Measurements from ENCODE around the gene EDEM1. TPM values are rescaled to one million over a fixed set of nuclear protein-coding genes. Genes with fewer than 3 reads are reported as not detected.
"Not testable (repeated sequence)": the region's sequence is repeated elsewhere in the genome, so short reads cannot be mapped to it uniquely, and the experiment has no call there.

EDEM1 gene
- total RNA-seq = 100 to 1,000 TPM; 181 to 200 TPM

DNA sequence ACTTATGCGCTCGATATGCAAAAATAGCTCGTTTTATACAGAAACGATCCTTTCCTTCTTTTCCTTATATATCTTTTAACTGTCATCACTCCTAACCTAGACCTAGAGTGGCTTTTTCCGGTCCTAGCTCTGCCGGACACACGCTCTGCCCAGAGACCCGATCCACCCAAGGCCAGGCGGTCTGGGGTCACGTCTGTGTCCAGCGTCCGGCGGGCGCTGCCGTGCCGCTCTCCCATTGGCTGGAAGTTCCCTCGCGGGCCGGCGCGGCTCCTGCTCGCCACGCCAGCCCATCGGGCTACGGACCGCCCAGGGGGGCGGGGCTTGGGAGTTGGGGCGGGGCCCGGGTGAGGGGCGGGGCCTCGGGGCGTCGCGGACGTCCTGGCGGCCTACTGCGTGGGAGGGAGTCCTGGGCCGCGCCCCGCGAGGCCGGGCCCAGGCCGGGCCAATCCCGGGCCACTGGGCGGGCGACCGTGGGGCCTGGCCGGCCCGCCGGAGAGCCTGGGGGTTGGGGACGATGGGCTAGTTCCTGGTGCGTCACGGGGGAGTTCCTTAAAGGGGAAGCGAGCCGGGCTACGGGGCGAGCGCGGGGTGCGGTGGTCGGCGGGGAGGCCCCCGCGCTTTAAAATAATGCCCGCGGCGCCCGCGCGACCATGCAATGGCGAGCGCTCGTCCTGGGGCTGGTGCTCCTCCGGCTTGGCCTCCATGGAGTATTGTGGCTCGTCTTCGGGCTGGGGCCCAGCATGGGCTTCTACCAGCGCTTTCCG is at the start of gene EDEM1:
EDEM1 (plus strand) TSS at position 552 of the 764 bp plus-strand sequence; CDS start at position 651, 99 bp downstream.
- H3K36me3 Mint-ChIP-seq = peaks cover 31 to 42% of the 10 kb centered on the region in 2 donors
- peak; percentile 87 to 89 for ATAC-seq
- H3K27ac Mint-ChIP-seq = peak within 1 kb of the TSS; percentile 99
- peak; percentile 97 to 99 for DNase-seq (ENCODE audit: low spot score in 2 of 2)
- no peaks in the 10 kb centered on the region for H3K9me3 Mint-ChIP-seq

DNA sequence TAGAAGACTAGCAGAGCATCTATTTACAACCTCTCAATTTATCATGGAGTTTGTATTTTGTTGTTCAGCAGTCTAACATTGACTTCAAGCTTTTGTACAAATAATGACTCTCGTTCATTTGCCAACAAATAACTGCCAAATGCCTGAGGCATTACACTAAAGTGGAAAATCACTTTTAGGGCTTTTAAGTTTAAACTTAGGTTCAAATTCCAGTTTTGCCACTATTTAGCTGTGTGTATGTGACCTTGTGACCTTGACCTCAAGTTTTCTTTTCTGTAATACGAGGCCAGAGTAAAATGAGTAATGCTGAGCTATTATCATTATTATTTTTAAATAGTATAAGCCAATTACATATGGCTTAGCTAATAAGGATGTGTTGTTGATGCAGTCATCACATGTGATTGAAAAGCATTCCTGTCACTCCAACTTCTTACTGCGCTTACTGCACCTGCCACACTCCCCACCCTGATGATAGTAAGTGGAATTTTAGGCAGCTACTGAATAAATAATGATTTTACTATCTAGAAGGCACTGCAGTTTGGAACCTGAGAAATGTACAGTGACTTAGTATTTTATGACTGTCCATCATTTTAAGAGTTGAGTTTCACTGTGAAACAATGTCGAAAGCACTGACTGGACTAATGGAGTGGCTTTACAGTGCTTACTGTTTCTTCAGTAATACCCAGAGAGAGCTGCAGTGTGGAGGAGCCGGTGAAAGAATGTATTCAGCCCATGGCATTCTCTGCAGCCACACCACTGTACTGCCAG is 49.1 kb upstream of the EDEM1 start:
- Mint-ChIP-seq H3K9me3 (no peaks in the 10 kb centered on the region), H3K36me3 (peaks cover 0 to 16% of the 10 kb centered on the region in 2 donors), H3K27ac (peak overlapping the region in 1 of 2 donors; percentile 90)
- no peak for DNase-seq (ENCODE audit: low spot score in 2 of 2)
- no peak for ATAC-seq

DNA sequence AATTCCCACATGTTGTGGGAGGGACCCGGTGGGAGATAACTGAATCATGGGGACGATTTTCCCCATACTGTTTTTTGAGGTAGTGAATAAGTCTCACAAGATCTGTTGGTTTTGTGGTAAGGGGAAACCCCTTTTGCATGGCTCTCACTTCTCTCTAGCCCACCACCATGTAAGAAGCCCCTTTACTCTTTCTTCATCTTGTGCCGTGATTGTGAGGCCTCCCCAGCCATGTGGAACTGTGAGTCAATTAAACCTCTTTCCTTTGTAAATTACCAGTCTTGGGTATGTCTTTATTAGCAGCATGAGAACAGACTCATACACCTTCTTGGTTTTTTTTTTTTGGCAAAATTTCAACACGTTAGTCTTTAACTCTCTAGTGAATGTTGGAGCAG is 47.3 kb upstream of the EDEM1 start:
- Mint-ChIP-seq H3K36me3 (peaks cover 9 to 30% of the 10 kb centered on the region in 2 donors), H3K27ac (peak overlapping the region; percentile 2 to 74), H3K9me3 (no peaks in the 10 kb centered on the region)
- ATAC-seq = peak in 1 of 2 donors; percentile 54
- no peak for DNase-seq (ENCODE audit: low spot score in 2 of 2)

DNA sequence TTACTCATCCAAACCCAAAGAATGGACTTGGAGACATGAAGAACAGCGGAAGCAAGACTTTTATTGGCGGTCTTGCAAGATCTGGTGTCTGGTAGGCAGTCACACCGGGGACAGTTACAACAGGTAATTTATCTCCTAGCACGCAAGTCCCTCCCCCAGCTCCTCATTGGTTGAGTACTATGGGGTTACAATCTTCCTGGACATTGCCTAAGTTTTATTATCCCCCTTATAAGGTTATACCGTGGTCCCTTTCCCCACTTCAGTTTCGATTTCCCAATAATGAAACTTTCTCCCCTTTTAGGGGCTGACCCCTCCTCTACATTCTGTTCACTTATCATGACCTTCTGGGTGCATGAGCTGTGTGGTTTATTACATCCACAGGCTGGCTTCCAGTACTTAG is 46.7 kb upstream of the EDEM1 start:
- Mint-ChIP-seq H3K27ac (peak overlapping the region in 1 of 2 donors; percentile 74), H3K36me3 (peaks cover 11 to 36% of the 10 kb centered on the region in 2 donors), H3K9me3 (peaks cover 2% of the 10 kb centered on the region in 2 donors)
- ATAC-seq (peak in 1 of 2 donors; percentile 17), DNase-seq (ENCODE audit: low spot score in 2 of 2) (no peak)

DNA sequence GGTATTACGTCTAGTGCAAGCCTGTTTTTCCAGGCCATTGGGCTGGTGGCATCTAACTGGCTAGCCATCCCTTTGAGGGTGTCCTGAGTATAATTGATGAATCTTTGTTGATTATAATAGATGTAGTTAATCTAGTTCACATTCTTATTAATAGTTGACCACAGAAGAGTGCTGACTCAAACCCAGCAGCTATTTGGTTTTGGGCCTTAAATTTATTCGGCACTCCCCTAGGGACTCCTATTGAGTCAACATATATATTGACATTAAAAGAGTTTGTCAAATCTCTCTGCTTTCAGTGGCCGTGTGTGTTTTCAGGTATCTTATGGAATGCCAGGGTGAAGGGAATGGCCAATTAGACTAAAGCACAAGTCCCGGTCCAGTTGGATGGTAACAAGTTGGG is 45.7 kb upstream of the EDEM1 start:
- peaks cover 4 to 9% of the 10 kb centered on the region in 2 donors for H3K9me3 Mint-ChIP-seq
- H3K36me3 Mint-ChIP-seq = peaks cover 17 to 45% of the 10 kb centered on the region in 2 donors
- DNase-seq (ENCODE audit: low spot score in 2 of 2) (no peak), ATAC-seq (no peak)
- no peak overlapping the region for H3K27ac Mint-ChIP-seq

DNA sequence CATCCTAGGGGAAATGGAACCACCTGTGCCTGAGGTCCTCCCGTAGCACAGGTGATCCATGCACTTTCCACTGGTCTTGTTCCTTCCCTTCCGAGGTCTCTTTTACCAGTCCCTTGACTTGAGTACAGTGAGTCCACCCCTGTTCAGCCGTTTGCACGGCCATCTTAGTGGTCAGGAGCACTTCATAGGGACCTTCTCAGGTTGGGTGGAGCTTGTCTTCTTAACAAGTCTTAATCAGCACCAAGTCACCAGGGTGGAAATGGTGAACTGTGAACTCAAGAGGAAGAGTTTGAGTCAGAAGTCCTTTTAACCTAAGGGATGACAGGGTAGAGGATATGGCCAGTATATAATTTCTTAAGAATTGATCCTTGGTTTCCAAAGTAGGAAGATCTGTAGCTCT is 44.0 kb upstream of the EDEM1 start:
- ATAC-seq (peak in 1 of 2 donors; percentile 74), DNase-seq (ENCODE audit: low spot score in 2 of 2) (no peak)
- Mint-ChIP-seq H3K27ac (peak overlapping the region in 1 of 2 donors; percentile 8), H3K36me3 (peaks cover 29 to 62% of the 10 kb centered on the region in 2 donors), H3K9me3 (peaks cover 7 to 19% of the 10 kb centered on the region in 2 donors)

DNA sequence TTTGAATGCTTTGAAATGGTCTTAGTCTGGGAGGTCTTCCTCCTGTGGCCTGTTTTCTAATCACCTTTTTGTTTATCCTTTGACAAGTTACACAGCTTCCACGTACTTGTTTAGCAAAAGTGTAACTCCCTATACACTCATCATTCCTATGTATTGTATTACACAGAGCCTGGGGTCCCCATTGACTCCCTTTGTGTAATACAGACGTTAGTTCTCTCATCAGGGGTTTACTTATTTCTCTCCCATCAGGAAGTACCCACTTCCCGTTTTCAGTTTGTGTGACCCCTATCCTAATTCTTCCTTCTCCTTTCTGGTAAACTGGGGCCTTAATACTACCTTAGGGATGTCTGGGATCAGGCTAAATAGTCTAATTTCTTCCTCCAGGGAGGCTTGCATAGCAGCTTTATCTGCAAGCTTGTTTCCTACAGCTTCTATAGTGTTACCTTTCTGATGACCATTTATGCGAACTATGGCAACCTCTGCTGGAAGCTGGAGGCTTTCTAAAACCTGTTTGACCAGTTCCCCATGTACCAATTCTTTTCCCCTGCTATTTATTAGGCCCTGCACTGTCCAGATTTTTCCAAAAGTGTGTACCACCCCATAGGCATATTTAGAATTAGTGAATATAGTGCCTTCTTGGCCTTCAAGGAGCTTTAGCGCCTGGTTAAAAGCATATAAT is 43.1 kb upstream of the EDEM1 start:
- H3K27ac Mint-ChIP-seq = no peak overlapping the region

DNA sequence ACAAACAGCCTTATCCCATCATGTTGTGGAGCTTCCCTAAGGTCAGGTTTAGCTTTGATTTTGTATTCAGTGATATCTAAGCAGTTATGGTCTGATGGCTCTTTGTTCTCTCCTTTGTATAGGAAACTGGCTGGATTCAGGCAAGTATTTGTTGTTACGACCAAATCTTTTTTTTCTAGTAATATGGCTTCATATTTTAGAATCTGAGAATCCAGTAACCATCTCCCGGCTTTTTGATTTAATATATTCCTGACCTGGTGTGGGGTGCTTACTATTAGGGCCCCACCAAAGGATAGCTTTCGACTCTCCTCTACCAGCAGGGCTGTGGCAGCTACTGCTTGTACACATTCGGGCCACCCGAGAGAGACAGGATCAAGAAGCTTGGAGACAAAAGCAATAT is 42.4 kb upstream of the EDEM1 start:
- DNase-seq (ENCODE audit: low spot score in 2 of 2) = no peak
- no peak for ATAC-seq
- H3K27ac Mint-ChIP-seq = no peak overlapping the region
- H3K9me3 Mint-ChIP-seq = peaks cover 7 to 24% of the 10 kb centered on the region in 2 donors
- peaks cover 29 to 74% of the 10 kb centered on the region in 2 donors for H3K36me3 Mint-ChIP-seq

More for the DNA sequence above, 43.1 kb upstream of the EDEM1 start:
- Mint-ChIP-seq H3K9me3 (peaks cover 7 to 19% of the 10 kb centered on the region in 2 donors), H3K36me3 (peaks cover 29 to 70% of the 10 kb centered on the region in 2 donors)
- no peak for DNase-seq (ENCODE audit: low spot score in 2 of 2)
- ATAC-seq = no peak

DNA sequence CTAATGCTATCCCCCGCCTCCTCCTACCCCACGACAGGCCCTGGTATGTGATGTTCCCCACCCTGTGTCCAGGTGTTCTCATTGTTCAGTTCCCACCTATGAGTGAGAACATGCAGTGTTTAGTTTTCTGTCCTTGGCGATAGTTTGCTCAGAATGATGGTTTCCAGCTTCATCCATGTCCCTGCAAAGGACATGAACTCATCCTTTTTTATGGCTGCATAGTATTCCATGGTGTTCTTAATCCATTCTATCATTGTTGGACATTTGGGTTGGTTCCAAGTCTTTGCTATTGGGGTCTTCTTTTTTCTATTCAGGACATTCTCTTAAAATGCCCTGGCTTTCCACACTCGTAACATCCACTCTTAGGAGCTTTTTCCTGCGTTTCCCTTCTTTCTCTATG is 40.4 kb upstream of the EDEM1 start:
- H3K36me3 Mint-ChIP-seq = peaks cover 29 to 63% of the 10 kb centered on the region in 2 donors
- H3K9me3 Mint-ChIP-seq = peaks cover 7 to 24% of the 10 kb centered on the region in 2 donors
- H3K27ac Mint-ChIP-seq; DNase-seq (ENCODE audit: low spot score in 2 of 2); ATAC-seq: not testable (repeated sequence)

DNA sequence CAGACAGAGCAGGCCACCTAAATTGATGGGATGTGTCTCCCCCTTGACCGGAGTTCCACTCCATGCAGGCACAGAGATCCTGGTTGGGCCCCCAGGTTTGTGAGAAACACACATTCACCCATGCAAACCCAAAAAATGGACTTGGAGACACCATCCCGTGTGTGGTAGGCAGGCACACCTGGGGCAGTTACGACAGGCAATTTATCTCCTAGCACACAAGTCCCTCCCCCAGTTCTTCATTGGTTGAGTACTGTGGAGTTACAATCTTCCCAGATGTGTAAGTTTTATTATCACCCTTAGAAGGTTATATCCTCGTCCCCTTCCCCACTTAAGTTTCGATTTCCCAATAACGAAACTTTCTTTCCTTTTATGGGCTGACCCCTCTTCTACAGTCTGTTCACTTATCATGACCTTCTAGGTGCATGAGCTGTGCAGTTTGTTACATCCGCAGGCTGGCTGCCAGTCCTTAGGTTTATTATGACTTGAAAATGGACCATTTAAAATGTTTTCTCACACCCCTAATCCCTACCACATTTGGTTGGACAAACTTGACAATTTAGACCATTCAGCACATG is 38.1 kb upstream of the EDEM1 start:
- Mint-ChIP-seq H3K27ac (peak overlapping the region in 1 of 2 donors; percentile 40), H3K9me3 (peaks cover 7 to 24% of the 10 kb centered on the region in 2 donors), H3K36me3 (peaks cover 24 to 65% of the 10 kb centered on the region in 2 donors)
- ATAC-seq = no peak
- no peak for DNase-seq (ENCODE audit: low spot score in 2 of 2)

DNA sequence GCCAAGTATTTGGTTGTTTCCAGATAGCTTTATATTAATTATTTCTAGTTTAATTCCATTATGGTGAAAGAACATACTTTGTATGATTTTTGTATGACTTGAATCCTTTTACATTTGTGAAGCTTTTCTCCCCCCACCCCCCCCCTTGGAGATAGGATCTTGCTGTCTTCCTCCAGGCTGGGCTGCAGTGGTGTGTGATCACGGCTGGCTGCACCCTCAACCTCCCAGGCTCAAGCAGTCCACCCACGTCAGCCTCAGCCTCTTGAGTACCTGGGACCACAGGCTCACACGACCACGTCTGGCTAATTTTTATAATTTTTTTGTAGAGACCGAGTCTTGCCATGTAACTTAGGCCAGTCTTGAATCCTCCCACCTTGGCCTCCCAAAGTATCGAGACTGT is 35.9 kb upstream of the EDEM1 start:
- no peak for DNase-seq (ENCODE audit: low spot score in 2 of 2)
- H3K36me3 Mint-ChIP-seq = peaks cover 13 to 48% of the 10 kb centered on the region in 2 donors

DNA sequence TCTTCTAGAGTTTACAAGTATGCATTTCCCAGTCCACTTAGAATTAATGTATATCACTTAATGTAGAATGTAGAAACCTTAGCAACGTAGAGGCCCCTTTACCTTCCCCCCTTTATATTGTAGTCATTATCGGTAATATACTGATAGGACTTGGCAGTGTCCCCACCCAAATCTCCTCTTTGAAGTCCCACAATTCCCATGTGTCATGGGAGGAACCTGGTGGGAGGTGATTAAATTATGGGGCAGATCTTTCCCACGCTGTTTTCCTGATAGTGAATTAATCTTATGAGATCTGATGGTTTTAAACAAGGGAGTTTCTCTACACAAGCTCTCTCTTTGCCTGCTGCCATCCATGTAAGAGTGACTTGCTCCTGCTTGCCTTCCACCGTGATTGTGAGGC is 34.4 kb upstream of the EDEM1 start:
- DNase-seq (ENCODE audit: low spot score in 2 of 2) (no peak), ATAC-seq (no peak)
- Mint-ChIP-seq H3K36me3 (peaks cover 0 to 33% of the 10 kb centered on the region in 2 donors), H3K9me3 (peaks cover 0 to 4% of the 10 kb centered on the region in 2 donors), H3K27ac (no peak overlapping the region)

More for the DNA sequence above, 35.9 kb upstream of the EDEM1 start:
- Mint-ChIP-seq H3K9me3 (peaks cover 3 to 17% of the 10 kb centered on the region in 2 donors), H3K27ac (no peak overlapping the region)
- no peak for ATAC-seq

DNA sequence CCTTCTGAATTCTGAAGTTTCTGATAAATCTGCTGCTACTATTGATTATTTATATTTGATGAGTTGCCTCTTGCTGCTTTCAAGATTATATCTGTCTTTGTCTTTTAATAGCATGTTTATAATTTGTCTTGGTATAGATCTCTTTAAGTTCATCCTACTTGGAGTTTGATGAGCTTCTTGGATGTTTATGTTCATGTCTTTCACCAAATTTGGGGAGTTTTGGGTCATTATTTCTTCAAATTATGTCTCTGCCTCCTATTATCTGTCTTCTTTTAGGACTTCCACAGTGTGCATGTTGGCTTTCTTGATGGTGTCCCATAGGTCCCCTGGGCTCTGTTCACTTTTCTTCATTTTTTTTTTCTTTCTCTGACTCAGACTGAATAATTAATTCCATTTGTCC is 32.3 kb upstream of the EDEM1 start:
- DNase-seq (ENCODE audit: low spot score in 2 of 2) (no peak), ATAC-seq (no peak)
- H3K36me3 Mint-ChIP-seq = peaks cover 0 to 16% of the 10 kb centered on the region in 2 donors
- H3K27ac Mint-ChIP-seq = no peak overlapping the region
- H3K9me3 Mint-ChIP-seq = no peaks in the 10 kb centered on the region

DNA sequence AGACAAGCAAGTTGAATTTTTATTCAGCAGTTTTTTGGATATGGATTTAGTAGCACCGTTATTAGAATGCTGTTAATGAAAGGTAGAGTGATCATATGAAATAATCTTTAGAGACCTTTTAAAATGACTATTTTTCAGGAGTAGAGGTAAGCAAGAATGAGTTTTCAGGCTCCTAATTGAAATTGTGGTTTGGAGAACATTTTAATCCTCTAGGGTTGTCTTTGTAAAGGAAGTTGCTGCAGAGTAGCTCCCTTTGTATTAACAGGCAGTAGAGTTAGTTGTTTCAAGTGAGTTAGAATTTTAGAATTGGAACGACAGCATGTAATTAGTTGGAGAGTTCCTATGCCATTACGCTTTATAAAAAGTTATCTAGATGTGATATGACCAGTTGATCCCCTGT is 27.2 kb upstream of the EDEM1 start:
- H3K36me3 Mint-ChIP-seq = no peaks in the 10 kb centered on the region
- DNase-seq (ENCODE audit: low spot score in 2 of 2) = no peak
- no peak overlapping the region for H3K27ac Mint-ChIP-seq
- H3K9me3 Mint-ChIP-seq = no peaks in the 10 kb centered on the region
- ATAC-seq = no peak

DNA sequence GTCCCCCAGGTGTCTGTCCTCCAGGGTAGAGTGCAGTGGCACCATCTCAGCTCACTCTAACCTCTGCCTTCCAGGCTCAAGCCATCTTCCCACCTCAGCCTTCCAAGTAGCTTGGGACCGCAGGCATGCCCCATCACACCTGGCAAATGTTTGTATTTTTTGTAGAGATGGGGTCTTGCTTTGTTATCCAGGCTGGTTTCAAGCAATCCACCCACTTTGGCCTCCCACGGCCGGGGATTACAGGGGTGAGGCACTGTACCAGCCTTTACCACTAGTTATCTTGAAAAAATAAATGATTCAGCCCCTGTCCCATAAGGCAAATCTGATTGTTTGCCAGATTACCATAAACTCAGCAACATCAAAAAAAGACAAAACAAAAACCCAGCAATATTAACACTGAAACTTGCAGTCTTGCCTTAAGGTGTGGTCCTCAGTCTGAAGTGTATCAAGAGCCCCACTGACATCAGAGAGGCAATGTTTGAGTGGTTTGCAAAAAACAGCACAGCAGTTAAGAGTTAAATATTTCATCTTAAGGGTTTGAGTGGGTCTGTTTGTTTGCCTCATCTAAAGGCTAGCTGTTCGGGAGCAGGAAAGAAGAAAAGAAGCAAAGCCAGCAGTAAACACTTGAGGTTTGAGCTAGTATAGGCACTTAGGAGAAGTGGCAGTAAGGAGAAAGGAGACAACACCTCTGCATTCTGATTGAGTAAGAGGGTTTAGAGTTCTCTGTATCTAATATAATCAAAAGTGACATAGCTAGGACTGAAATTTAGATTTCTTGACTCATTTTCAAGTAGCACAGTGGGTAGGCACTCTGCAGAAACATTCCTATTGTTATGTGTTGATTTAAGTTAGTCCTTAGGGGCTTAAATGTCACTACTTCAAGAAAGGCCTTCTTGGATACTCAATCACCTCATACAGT is 26.3 kb upstream of the EDEM1 start:
- peak overlapping the region in 1 of 2 donors; percentile 1 for H3K27ac Mint-ChIP-seq
- no peaks in the 10 kb centered on the region for H3K36me3 Mint-ChIP-seq
- H3K9me3 Mint-ChIP-seq = no peaks in the 10 kb centered on the region
- ATAC-seq (peak; percentile 39 to 77), DNase-seq (ENCODE audit: low spot score in 2 of 2) (no peak)
